ENCODE data around the gene TNFSF11.

The TNFSF11 gene

GRCh38 chr13:42653679-42654078 lies 79.7 kb downstream of the TNFSF11 start:
- DNase-seq (ENCODE audit: low read depth, low spot score) = no peak

- DNase-seq (ENCODE audit: low read depth, low spot score) = no peak
Observed at GRCh38 chr13:42654212-42654611, 80.3 kb downstream of the TNFSF11 start.

DNA sequence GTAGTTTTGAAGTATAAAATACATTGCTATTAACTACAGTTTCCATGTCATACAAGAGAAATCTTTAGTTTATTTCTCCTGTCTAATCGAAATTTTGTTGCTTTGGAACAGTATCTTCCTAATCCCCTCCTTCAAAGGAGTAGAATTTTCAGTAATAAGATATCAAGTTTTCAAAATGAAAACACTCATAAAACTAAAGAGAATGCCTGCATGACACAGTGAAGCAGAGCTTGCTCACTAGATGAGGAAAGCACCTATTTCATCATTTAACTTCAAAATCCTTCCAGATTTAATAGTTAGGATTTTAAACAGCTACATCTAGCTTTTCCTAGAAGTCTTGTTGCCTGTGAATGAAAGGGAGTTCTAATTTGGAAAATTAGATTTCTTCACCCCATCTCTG lies 80.8 kb downstream of the TNFSF11 start:
- DNase-seq (ENCODE audit: low read depth, low spot score) = no peak

DNA sequence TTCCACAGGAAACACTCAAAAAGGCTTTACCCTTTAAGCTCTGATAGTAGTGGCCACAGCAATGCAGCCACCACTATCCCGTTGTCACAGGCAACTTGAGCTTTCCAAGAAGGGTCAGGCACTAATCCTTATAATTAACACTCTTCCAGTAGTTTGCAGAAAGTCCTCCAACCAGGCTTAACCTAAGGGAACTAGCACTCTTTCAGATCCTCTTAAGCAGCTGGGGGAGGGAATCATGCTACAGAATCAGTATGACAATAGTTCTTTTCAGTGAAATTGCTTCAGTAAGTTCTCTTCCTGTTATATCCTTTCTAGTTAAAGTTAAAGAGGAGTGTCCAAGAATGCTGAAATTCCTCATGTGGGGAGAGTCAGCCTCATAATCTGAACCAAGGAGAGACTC lies 82.2 kb downstream of the TNFSF11 start:
- no peak for DNase-seq (ENCODE audit: low read depth, low spot score)

DNA sequence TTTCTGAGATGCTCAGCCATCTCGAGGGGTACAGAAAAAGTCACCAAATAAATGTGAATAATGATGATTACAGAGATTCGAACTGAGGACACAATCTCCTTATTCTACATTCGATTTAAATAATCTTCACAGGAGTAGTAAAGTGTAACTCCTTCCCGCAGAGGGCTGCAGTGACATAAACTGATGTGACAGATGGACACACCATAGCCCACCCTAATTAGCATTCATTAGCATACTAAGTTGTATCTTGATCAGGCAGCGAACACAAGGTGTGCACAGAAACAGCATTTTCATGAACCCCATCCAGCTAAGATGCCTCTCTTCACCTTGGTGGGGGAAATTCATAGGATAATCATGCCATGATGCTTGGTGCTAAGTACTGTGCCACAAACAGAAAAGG lies 83.0 kb downstream of the TNFSF11 start:
- no peak for DNase-seq (ENCODE audit: low read depth, low spot score)

All from ELF-1 (cell line).